ENCODE results near the gene ZNF804A.

GRCh38 chr2:184760931-184761330 lies 162.6 kb downstream of the ZNF804A start:
- TF ChIP-seq POLR2A (IDR thresholded peaks at IDR 0.05; ENCODE audit: low read depth, low read length) (no peak), POLR2AphosphoS5 (IDR thresholded peaks at IDR 0.05; ENCODE audit: low read depth, low read length) (no peak)
